Ishikawa (cell line): Measurements from ENCODE around the gene GNPDA1.

ENCODE experiments used
- CEBPB ChIP-seq: IDR thresholded peaks from 2 replicates; pipeline ENCODE4 v1.6.1; 2012
- CREB1 ChIP-seq: IDR thresholded peaks from 2 replicates; pipeline ENCODE4 v1.6.1; 2012; ENCODE audit warnings: low read depth
- EGR1 ChIP-seq: IDR thresholded peaks from 2 replicates; pipeline ENCODE4 v1.6.1; 2012
- EP300 ChIP-seq: IDR thresholded peaks from 2 replicates; pipeline ENCODE4 v1.6.1; 2012; ENCODE audit warnings: borderline replicate concordance
- FOXM1 ChIP-seq: IDR thresholded peaks from 2 replicates; pipeline ENCODE4 v1.6.1; 2012; ENCODE audit warnings: low read depth, borderline replicate concordance
- NFIC ChIP-seq: IDR thresholded peaks from 2 replicates; pipeline ENCODE4 v1.6.1; 2012
- RAD21 ChIP-seq: IDR thresholded peaks from 2 replicates; pipeline ENCODE4 v1.6.1; 2012; ENCODE audit warnings: low read depth
- REST ChIP-seq: IDR thresholded peaks from 2 replicates; pipeline ENCODE4 v1.6.1; 2012; ENCODE audit warnings: low read depth, mild to moderate bottlenecking
- TAF1 ChIP-seq: IDR thresholded peaks from 2 replicates; pipeline ENCODE4 v1.6.1; 2012; ENCODE audit warnings: low read depth, mild to moderate bottlenecking
- TCF12 ChIP-seq: IDR thresholded peaks from 2 replicates; pipeline ENCODE4 v1.6.1; 2012; ENCODE audit warnings: low read depth
- TEAD4 ChIP-seq: IDR thresholded peaks from 2 replicates; pipeline ENCODE4 v1.6.1; 2012
- USF1 ChIP-seq: IDR thresholded peaks from 2 replicates; pipeline ENCODE4 v1.6.1; 2012
- YY1 ChIP-seq: IDR thresholded peaks from 2 replicates; pipeline ENCODE4 v1.6.1; 2012; ENCODE audit warnings: low read depth
- ZBTB7A ChIP-seq: IDR thresholded peaks from 2 replicates; pipeline ENCODE4 v1.6.1; 2012; ENCODE audit warnings: low read depth
- TF ChIP-seq, protein P1 (sequence below): IDR thresholded peaks from 2 replicates; pipeline ENCODE4 v1.6.1; 2012

Gene GNPDA1

GRCh38 chr5:141976176-141976575, 36.7 kb downstream of the GNPDA1 start:
- TF ChIP-seq FOXM1 (no peak), CREB1 (no peak), YY1 (no peak), EGR1 (no peak), CEBPB (no peak)

DNA sequence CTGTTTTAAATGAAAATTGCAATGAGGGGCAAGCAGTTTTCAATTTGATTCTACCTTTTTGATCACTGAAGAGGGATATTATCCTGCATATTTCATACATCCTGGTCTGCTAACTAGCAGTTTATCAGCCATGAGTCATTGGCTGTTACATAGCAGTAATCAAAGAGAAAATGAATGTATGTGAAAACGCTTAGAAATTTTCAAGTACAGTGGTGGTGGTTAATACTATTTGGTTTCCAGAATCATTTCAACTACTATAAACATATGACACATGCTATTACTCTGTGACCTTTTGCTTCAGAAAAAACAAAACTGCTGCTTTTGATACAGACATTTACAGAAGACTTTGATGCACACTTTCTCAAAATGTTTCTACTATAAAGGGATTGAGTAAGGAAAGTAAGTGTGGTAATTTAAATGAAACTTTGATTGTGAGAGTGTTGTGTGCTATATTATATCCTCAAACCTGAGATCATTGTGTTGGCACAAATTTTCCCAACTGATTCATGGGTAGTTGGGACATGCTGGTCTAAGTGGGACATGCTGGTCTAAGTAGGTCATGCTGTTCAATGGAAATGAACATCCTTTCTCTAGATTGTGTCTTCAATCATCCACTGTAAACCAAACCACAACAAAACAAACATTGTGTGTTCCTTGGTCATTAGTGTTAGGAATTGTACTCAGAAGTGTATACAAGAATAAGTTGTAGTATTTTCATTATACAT, 38.8 kb downstream of the GNPDA1 start:
- TF ChIP-seq EGR1 = no peak
- no peak for TF ChIP-seq CEBPB
- no peak for TF ChIP-seq TCF12
- no peak for TF ChIP-seq USF1
- TF ChIP-seq TEAD4 = no peak
- no peak for TF ChIP-seq FOXM1
- no peak for TF ChIP-seq TAF1
- TF ChIP-seq, protein P1, sequence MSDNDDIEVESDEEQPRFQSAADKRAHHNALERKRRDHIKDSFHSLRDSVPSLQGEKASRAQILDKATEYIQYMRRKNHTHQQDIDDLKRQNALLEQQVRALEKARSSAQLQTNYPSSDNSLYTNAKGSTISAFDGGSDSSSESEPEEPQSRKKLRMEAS = no peak
- TF ChIP-seq NFIC = no peak

- no peak for TF ChIP-seq USF1
- TF ChIP-seq FOXM1 = no peak
- TF ChIP-seq EGR1 = no peak
- no peak for TF ChIP-seq CREB1
- no peak for TF ChIP-seq TCF12
- TF ChIP-seq ZBTB7A = no peak
- no peak for TF ChIP-seq RAD21
- no peak for TF ChIP-seq REST
- no peak for TF ChIP-seq CEBPB
- no peak for TF ChIP-seq EP300
- TF ChIP-seq YY1 = no peak
- TF ChIP-seq TEAD4 = no peak
- no peak for TF ChIP-seq TAF1
- TF ChIP-seq, protein P1 = no peak
- no peak for TF ChIP-seq NFIC
Measured at GRCh38 chr5:141969783-141970771, 42.8 kb downstream of the GNPDA1 start.

DNA sequence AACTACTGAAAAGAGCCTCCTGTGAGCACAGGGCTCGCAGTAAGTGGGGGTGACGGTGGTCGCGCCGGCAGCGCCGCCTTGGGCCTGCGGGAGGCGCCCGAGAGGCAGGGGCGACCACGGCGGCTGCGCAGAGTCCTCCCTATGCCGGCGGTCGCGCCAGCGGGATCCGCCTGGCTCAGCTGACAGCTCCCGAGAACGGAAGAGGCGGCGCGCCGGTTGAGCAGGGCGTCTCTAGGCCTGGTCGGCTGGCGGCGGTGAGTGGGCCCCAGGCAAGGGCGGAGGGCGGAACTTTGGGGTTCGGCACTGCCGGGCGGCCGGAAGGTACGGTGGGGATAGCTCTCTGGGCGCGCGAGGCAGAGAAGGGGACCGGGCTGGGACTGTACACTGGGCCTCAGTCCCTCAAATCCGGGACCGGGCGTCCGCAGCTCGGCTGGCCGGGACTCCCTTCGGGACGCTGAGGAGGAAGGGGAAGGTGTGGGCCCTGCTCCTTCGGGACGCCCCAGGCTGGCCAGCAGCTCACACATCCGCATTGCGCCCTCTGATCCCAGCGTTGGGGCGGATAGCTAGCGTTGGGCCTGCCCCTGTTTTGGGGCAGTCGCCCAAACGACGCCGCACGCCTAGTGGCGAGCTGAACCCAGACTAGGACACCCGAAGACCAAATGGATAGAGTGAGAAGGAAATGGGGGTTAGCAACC, 43.8 kb downstream of the GNPDA1 start, which contains the start of gene RNF14:
TSS of gene RNF14 (plus strand) at position 192 of the 695 bp plus-strand sequence. CDS start 4,484 bp downstream, outside the sequence.
- TF ChIP-seq REST = no peak
- no peak for TF ChIP-seq RAD21
- TF ChIP-seq TCF12 = peak; percentile 77
- 0 out of 2 replicates have a peak, but pooled peaks have one; percentile 53 for TF ChIP-seq YY1
- TF ChIP-seq CEBPB = no peak
- no peak for TF ChIP-seq NFIC
- no peak for TF ChIP-seq CREB1
- TF ChIP-seq TAF1 = peak; percentile 91
- TF ChIP-seq TEAD4 = no peak; the same call in 1 of the 2 replicates
- TF ChIP-seq, protein P1 = peak; percentile 48
- no peak; the same call in 1 of the 2 replicates for TF ChIP-seq EGR1
- peak; percentile 78 for TF ChIP-seq USF1
- no peak for TF ChIP-seq EP300
- TF ChIP-seq ZBTB7A = peak; percentile 98
- no peak for TF ChIP-seq FOXM1
